ENCODE data around the gene SUPT6H.

SUPT6H gene

GRCh38 chr17:28750178-28751047 lies 88.4 kb downstream of the SUPT6H start:
- DNase-seq (ENCODE audit: low read depth) = peak; percentile 83

- DNase-seq (ENCODE audit: low read depth) = no peak
Measured at GRCh38 chr17:28751600-28752366, 89.8 kb downstream of the SUPT6H start.

Data from stimulated activated CD8-positive, alpha-beta memory T cell treated with anti-CD3 and anti-CD28 coated beads, Interleukin-15, amount 100 ng/mL, for 1 hour (primary cell).